CD8-positive, alpha-beta memory T cell (primary cell): Measurements from ENCODE around the gene NFE2L3. TPM values are rescaled to one million over a fixed set of nuclear protein-coding genes. Genes with fewer than 3 reads are reported as not detected.

Experiments used
- CTCF ChIA-PET: fragments of 350-600 bp; sonication (Branson Sonifier 250); formaldehyde crosslinking; loops from one replicate; lab custom pipeline; 2021; ENCODE audit warnings: antibody characterized with exemption; lab: Charles Lee
- POLR2A ChIA-PET: fragments of 350-600 bp; sonication (Branson Sonifier 250); formaldehyde crosslinking; loops from one replicate; lab custom pipeline; 2021; ENCODE audit warnings: antibody characterized with exemption; lab: Charles Lee
- DNase-seq, 5 donors: peaks; one replicate each; pipeline versions ENCODE4 v3.0.0 to v3.0.0-alpha.2; 2020 to 2022; ENCODE audit warnings: mixed read lengths in 1 of 5
- H3K27ac ChIP-seq: one replicate; pipeline ENCODE4 v1.7.0; 2013; ENCODE audit warnings: low read depth, mild to moderate bottlenecking, low read length, moderate library complexity
- H3K27me3 ChIP-seq: 2 replicates; pipeline ENCODE4 v1.7.0; 2013; ENCODE audit warnings: low read length, mild to moderate bottlenecking; ENCODE audit not compliant: insufficient read depth, poor library complexity, severe bottlenecking
- H3K36me3 ChIP-seq: 2 replicates; pipeline ENCODE4 v1.7.0; 2013; ENCODE audit warnings: mild to moderate bottlenecking, low read length, moderate library complexity; ENCODE audit not compliant: insufficient read depth
- H3K4me1 ChIP-seq: 2 replicates; pipeline ENCODE4 v1.7.0; 2013; ENCODE audit warnings: mild to moderate bottlenecking, low read length, moderate library complexity; ENCODE audit not compliant: insufficient read depth
- H3K4me3 ChIP-seq: 2 replicates; pipeline ENCODE4 v1.7.0; 2013; ENCODE audit warnings: mild to moderate bottlenecking, low read length
- H3K9me3 ChIP-seq: 2 replicates; pipeline ENCODE4 v1.7.0; 2013; ENCODE audit warnings: mild to moderate bottlenecking, low read length
- H3K27ac Mint-ChIP-seq, 8 donors: one replicate each; pipeline ENCODE4 v1.8.0; 2020 to 2021; ENCODE audit warnings: mixed read lengths in 8 of 8, mild to moderate bottlenecking in 6 of 8, inconsistent platforms in 3 of 8, moderate library complexity in 3 of 8
- H3K27me3 Mint-ChIP-seq, 2 donors: one replicate each; pipeline ENCODE4 v1.8.0; 2020 to 2021; ENCODE audit warnings: mixed read lengths in 2 of 2, mild to moderate bottlenecking in 1 of 2, moderate library complexity in 1 of 2
- H3K36me3 Mint-ChIP-seq, 3 donors: one replicate each; pipeline ENCODE4 v1.8.0; 2020 to 2021; ENCODE audit warnings: mixed read lengths in 3 of 3, inconsistent platforms in 1 of 3, mild to moderate bottlenecking in 1 of 3
- H3K4me1 Mint-ChIP-seq, 3 donors: one replicate each; pipeline ENCODE4 v1.8.0; 2020 to 2021; ENCODE audit warnings: mixed read lengths in 3 of 3, inconsistent platforms in 1 of 3, mild to moderate bottlenecking in 1 of 3
- H3K4me3 Mint-ChIP-seq, 7 donors: one replicate each; pipeline ENCODE4 v1.8.0; 2020 to 2021; ENCODE audit warnings: mixed read lengths in 7 of 7, mild to moderate bottlenecking in 6 of 7, moderate library complexity in 4 of 7, inconsistent platforms in 2 of 7
- H3K9me3 Mint-ChIP-seq, 5 donors: one replicate each; pipeline ENCODE4 v1.8.0; 2020 to 2022; ENCODE audit warnings: mixed read lengths in 5 of 5, mild to moderate bottlenecking in 3 of 5, moderate library complexity in 2 of 5, inconsistent platforms in 1 of 5
- polyA plus RNA-seq: library from polyadenylated mRNA; unstranded; fragments of 300-500 nt; fragmentation: Illumina TruSeq; gene quantifications from one replicate; pipeline ENCODE4 v1.2.3, GENCODE V29; 2021
- total RNA-seq, 2 experiments: library from RNA; stranded (reverse); gene quantifications; one replicate each; pipeline ENCODE4 v1.2.3, GENCODE V29; 2021

The NFE2L3 gene
- total and polyA plus RNA-seq, 3 experiments from 2014 or later: 6.5 to 47.4 (median 43.5) TPM

DNA sequence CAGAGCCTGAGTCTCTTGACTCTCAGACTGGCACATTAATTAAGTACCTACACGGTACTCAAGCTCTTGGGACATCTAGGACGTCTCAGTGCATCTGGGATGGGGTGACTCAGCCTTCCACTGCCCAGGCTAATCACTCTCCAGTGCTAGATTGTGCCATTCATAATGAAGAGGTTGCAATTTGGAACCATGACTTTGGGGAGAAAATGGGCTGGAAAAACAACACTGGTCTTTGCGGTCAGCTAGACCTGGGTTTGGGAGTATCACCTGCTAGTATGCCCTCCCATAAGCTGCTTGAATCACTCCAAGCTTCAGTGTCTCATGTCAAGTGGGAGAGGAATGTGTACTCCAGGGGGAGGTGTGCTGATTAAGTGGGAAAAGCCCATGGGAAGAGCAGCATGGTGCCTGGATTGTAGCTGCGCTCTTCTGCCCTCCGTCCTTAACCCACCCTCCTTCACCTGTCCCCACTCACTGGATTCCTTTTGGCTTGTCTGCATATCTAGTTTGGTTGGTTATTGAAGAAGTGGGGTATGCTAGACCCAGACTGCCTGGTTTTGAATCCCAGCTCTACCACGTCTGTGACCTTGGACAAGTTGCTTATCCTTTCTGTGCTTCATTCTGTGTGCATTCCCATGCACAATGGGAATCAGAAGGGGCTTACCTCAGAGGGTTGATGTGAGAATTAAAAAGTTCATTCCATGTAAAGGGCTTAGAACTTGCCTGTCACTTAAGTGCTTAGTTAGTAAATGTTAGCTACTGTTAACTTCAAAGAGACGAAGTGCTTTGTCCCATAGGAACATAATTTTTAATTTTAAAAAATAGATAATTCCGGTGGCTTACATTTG is 3.8 kb downstream of the NFE2L3 start:
- H3K36me3 ChIP-seq: no peaks in the 10 kb centered on the region
- POLR2A ChIA-PET: interaction anchor here (1.0 to 3.7 kb wide), 4 partner anchors 35 to 44 kb away, joined by 3 to 12 read pairs (median 4); partner anchors contain the start of gene HNRNPA2B1

DNA sequence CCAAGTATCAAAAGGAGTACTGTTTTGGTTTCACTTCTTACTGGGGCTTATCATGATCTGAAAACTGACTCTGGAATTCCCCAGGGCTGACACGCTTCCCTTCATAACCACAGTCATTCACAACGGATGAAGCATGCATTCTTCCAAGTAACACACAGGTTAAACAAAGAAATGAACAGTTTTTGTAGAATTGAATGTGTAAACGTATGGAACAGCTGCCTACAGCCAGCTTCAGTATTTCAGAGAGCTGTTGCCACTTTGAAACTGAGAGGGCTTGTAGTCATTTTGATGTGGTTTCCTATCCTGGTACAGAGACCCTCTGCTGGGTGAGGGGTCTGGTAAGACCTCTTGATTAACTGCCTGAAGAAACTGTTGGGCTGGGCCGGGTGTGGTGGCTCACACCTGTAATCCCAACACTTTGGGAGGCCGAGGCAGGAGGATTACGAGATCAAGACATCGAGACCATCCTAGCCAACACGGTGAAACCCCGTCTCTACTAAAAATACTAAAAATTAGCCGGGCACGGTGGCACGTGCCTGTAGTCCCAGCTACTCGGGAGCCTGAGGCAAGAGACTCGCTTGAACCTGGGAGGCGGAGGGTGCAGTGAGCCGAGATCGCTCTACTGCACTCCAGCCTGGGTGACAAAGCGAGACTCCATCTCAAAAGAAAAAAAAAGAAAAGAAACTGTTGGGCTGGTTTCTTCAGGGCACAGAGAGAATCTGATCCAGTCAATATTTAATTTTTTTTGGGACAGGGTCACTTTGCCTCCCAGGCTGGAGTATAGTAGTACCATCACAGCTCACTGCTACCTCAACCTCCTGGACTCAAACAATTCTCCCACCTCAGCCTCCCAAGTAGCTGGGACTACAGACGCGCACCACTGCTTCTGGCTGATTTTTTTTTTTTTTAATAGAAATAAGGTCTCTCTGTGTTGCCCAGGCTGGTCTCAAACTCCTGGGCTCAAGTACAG is 4.7 kb downstream of the NFE2L3 start:
- Mint-ChIP-seq H3K36me3 (peaks cover 0 to 6% (median 2%) of the 10 kb centered on the region in 3 donors), H3K4me1 (peaks cover 54 to 82% (median 74%) of the 10 kb centered on the region in 3 donors), H3K27me3 (no peaks in the 10 kb centered on the region), H3K27ac (peak overlapping the region; percentile 78 to 96 (median 93)), H3K9me3 (no peaks in the 10 kb centered on the region), H3K4me3 (peak overlapping the region; percentile 68 to 99 (median 79))
- ChIA-PET CTCF (interaction anchor here (0.6 to 2.4 kb wide), 7 partner anchors 10 to 122 kb away, joined by 3 to 9 read pairs (median 5); no protein-coding TSS in a partner anchor), POLR2A (interaction anchor here (0.5 to 3.7 kb wide), 4 partner anchors 37 to 67 kb away, joined by 3 to 12 read pairs (median 4); partner anchors contain the start of gene HNRNPA2B1)
- H3K27ac ChIP-seq: peak overlapping the region; percentile 59
- H3K4me3 ChIP-seq: peak overlapping the region; percentile 54
- H3K9me3 ChIP-seq: no peaks in the 10 kb centered on the region
- no peaks in the 10 kb centered on the region for H3K27me3 ChIP-seq
- DNase-seq: peak in 4 of 5 donors; percentile 52 to 66 (median 58)
- peaks cover 53% of the 10 kb centered on the region for H3K4me1 ChIP-seq
- H3K36me3 ChIP-seq: no peaks in the 10 kb centered on the region

More for the DNA sequence above, 3.8 kb downstream of the NFE2L3 start:
- H3K9me3 ChIP-seq: no peaks in the 10 kb centered on the region
- no peak for DNase-seq
- peaks cover 62% of the 10 kb centered on the region for H3K4me1 ChIP-seq
- peak overlapping the region; percentile 3 for H3K4me3 ChIP-seq
- no peaks in the 10 kb centered on the region for H3K9me3 Mint-ChIP-seq
- H3K27ac Mint-ChIP-seq: peak overlapping the region; percentile 78 to 96 (median 93)
- no peaks in the 10 kb centered on the region for H3K27me3 Mint-ChIP-seq
- peak overlapping the region; percentile 68 to 99 (median 79) for H3K4me3 Mint-ChIP-seq
- peak overlapping the region; percentile 59 for H3K27ac ChIP-seq
- peaks cover 64 to 88% (median 82%) of the 10 kb centered on the region in 3 donors for H3K4me1 Mint-ChIP-seq
- CTCF ChIA-PET: interaction anchor here (0.6 to 2.4 kb wide), 6 partner anchors 11 to 263 kb away, joined by 3 to 9 read pairs (median 4); no protein-coding TSS in a partner anchor
- no peaks in the 10 kb centered on the region for H3K27me3 ChIP-seq
- H3K36me3 Mint-ChIP-seq: peaks cover 0 to 9% (median 0%) of the 10 kb centered on the region in 3 donors

DNA sequence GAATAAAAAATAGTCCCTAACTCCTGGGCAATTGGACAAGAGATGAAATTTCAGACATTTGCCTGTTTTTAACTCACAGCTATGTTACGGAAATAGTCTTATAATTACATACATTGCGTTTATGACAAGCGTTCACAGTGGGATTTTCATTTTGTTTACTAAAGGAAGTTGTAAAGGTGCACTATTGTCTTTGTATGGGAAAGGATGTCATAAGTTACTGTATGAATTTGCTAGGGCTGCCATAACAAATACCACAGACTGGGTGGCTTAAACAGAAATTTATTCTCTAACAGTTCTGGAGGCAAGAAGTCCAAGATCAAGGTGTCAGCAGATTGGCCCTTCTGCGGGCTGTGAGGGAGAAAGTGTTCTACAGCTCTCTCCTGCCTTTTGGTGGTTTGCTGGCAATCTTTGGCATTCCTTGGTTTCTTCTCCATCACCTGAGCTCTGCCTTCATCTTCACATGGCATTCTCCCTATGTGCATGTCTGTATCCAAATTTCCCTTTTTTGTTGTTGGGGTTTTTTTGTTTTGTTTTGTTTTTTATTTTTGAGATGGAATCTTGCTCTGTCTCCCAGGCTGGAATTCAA is 5.6 kb downstream of the NFE2L3 start:
- no peaks in the 10 kb centered on the region for H3K36me3 ChIP-seq
- no peak for DNase-seq
- Mint-ChIP-seq H3K27me3 (no peaks in the 10 kb centered on the region), H3K4me1 (peaks cover 52 to 84% (median 72%) of the 10 kb centered on the region in 3 donors), H3K4me3 (peak overlapping the region in 6 of 7 donors; percentile 12 to 99 (median 32)), H3K27ac (peak overlapping the region in 7 of 8 donors; percentile 79 to 96 (median 93)), H3K9me3 (no peaks in the 10 kb centered on the region), H3K36me3 (peaks cover 0 to 5% (median 2%) of the 10 kb centered on the region in 3 donors)
- no peaks in the 10 kb centered on the region for H3K9me3 ChIP-seq
- peaks cover 52% of the 10 kb centered on the region for H3K4me1 ChIP-seq
- no peak overlapping the region for H3K4me3 ChIP-seq
- POLR2A ChIA-PET: interaction anchor here (1.2 kb wide), 1 partner anchor 35 kb away, joined by 3 read pairs; no protein-coding TSS in a partner anchor
- H3K27me3 ChIP-seq: no peaks in the 10 kb centered on the region
- CTCF ChIA-PET: interaction anchor here (0.8 to 2.1 kb wide), 9 partner anchors 9 to 265 kb away, joined by 3 to 9 read pairs (median 3); partner anchors contain the start of gene CBX3
- no peak overlapping the region for H3K27ac ChIP-seq

DNA sequence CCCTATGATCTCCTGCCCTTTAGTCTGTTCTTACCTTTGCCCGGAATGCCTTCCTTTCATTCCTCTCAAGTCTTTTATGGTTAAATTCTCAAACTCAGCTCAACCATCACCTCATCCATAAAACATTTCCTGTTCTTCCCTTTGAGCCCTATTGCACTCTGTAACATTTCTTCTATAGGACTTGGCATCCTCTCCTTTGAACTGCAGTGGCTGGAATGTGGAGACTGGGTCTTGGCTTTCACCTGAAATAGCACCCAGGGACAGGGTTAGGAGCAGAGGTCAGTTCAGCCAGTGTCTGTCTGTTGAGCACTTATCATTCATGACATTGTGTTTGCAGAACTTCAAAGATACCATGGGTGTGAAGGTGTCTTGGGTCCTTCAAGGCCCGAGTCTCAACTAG is 7.2 kb downstream of the NFE2L3 start:
- Mint-ChIP-seq H3K27me3 (no peaks in the 10 kb centered on the region), H3K9me3 (no peaks in the 10 kb centered on the region), H3K4me3 (no peak overlapping the region), H3K36me3 (peaks cover 0 to 3% (median 2%) of the 10 kb centered on the region in 3 donors), H3K4me1 (peaks cover 39 to 70% (median 59%) of the 10 kb centered on the region in 3 donors), H3K27ac (peak overlapping the region; percentile 2 to 96 (median 79))
- H3K27me3 ChIP-seq: no peaks in the 10 kb centered on the region
- H3K4me1 ChIP-seq: peaks cover 38% of the 10 kb centered on the region
- DNase-seq: no peak
- CTCF ChIA-PET: interaction anchor here (1.4 to 1.7 kb wide), 2 partner anchors 22 to 69 kb away, joined by 4 read pairs; no protein-coding TSS in a partner anchor
- H3K27ac ChIP-seq: no peak overlapping the region
- no peaks in the 10 kb centered on the region for H3K36me3 ChIP-seq
- H3K4me3 ChIP-seq: no peak overlapping the region
- no peaks in the 10 kb centered on the region for H3K9me3 ChIP-seq
- POLR2A ChIA-PET: interaction anchor here (1.2 kb wide), 1 partner anchor 39 kb away, joined by 3 read pairs; no protein-coding TSS in a partner anchor

DNA sequence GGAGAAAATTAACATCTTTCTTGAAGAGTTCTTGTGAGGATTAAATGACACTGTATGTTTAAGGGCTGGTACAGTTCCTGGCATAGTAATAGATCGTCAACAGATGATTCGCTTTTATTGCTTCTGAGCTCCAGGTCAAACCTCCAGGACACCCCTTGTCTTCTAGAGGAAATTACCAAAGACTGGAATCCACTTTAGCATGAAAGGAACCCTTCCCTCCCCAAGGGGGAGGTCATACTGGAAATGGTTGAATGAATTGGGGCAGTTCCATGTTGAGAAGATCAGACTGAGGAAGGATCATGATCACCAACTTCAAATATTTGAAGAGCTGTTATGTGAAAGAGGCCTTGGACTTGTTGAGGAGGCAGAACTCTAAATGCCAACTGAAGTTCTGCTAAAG is 8.9 kb downstream of the NFE2L3 start:
- no peaks in the 10 kb centered on the region for H3K27me3 ChIP-seq
- H3K27me3 Mint-ChIP-seq: no peaks in the 10 kb centered on the region
- H3K4me1 ChIP-seq: peaks cover 24% of the 10 kb centered on the region
- peaks cover 28 to 60% (median 50%) of the 10 kb centered on the region in 3 donors for H3K4me1 Mint-ChIP-seq
- DNase-seq: no peak
- no peak overlapping the region for H3K27ac ChIP-seq
- H3K36me3 ChIP-seq: no peaks in the 10 kb centered on the region
- H3K9me3 Mint-ChIP-seq: peaks cover 0 to 3% (median 0%) of the 10 kb centered on the region in 5 donors
- POLR2A ChIA-PET: interaction anchor here (0.6 to 1.7 kb wide), 4 partner anchors 9 to 77 kb away, joined by 3 to 4 read pairs (median 4); partner anchors contain the start of gene NFE2L3
- H3K27ac Mint-ChIP-seq: peak overlapping the region in 3 of 8 donors; percentile 77 to 84 (median 83)
- H3K9me3 ChIP-seq: no peaks in the 10 kb centered on the region
- H3K4me3 ChIP-seq: no peak overlapping the region
- CTCF ChIA-PET: interaction anchor here (2.0 to 2.1 kb wide), 2 partner anchors 9 to 82 kb away, joined by 4 to 10 read pairs; partner anchors contain the start of gene NFE2L3
- H3K4me3 Mint-ChIP-seq: no peak overlapping the region
- peaks cover 0 to 3% (median 2%) of the 10 kb centered on the region in 3 donors for H3K36me3 Mint-ChIP-seq

DNA sequence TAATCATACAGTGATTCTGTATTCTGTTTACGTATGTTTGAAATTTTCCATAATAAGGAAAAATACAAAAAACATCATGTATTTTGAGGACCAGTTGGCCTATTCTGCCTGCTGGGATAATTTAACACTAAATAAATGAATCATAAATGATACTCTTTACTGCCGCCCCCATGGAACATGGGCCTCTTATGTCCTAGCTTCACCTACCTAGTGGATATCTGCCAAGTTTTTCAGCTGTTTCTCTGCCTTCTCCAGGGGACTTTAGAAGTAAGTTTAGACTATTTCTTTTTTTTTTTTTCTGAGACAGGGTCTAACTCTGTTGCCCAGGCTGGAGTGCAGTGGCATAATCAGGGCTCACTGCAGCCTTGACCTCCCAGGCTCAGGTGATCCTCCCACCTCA is 10.4 kb downstream of the NFE2L3 start:
- Mint-ChIP-seq H3K27ac (peak overlapping the region in 1 of 8 donors; percentile 34), H3K9me3 (peaks cover 0 to 3% (median 0%) of the 10 kb centered on the region in 5 donors), H3K4me3 (no peak overlapping the region), H3K27me3 (no peaks in the 10 kb centered on the region), H3K4me1 (peaks cover 29 to 60% (median 53%) of the 10 kb centered on the region in 3 donors), H3K36me3 (peaks cover 0 to 3% (median 2%) of the 10 kb centered on the region in 3 donors)
- CTCF ChIA-PET: interaction anchor here (0.7 to 2.1 kb wide), 2 partner anchors 11 to 33 kb away, joined by 3 to 10 read pairs; partner anchors contain the start of gene NFE2L3
- H3K27me3 ChIP-seq: no peaks in the 10 kb centered on the region
- no peak for DNase-seq
- no peaks in the 10 kb centered on the region for H3K9me3 ChIP-seq
- peaks cover 24% of the 10 kb centered on the region for H3K4me1 ChIP-seq
- no peaks in the 10 kb centered on the region for H3K36me3 ChIP-seq
- no peak overlapping the region for H3K27ac ChIP-seq
- H3K4me3 ChIP-seq: no peak overlapping the region
- POLR2A ChIA-PET: interaction anchor here (1.7 kb wide), 1 partner anchor 10 kb away, joined by 4 read pairs; the partner anchor contains the start of gene NFE2L3
